Erythroblast (primary cell): Measurements from ENCODE around the gene CTSS.
A peak's percentile ranks its signal among the peaks of the same experiment; 100 is the strongest.

ENCODE experiments used
- GATA1 ChIP-seq: IDR thresholded peaks from 2 replicates; pipeline ENCODE4 v1.6.1; 2011; ENCODE audit warnings: low read depth, mild to moderate bottlenecking, control low read depth, low read length, moderate library complexity
- POLR2A ChIP-seq: IDR thresholded peaks from 2 replicates; pipeline ENCODE4 v1.6.1; 2011; ENCODE audit warnings: mild to moderate bottlenecking, low read length

DNA sequence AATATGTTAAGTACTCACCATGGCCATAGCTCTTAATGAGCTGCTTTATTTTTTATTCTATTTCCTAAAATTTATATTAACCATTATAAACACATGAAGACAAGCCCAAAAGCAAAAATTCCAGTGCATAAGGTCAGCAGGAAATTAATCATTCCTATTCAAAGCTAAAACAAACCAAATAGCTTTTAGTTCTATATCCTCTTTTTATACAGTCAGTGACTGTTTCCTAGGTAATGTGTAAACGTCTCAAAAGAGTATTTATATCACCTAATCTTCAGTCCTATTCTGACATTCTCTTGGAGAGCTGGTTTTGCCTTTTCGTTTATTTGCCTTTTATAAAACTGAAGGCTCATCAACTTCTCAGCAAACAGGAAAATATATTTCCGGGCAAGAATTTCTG, 72.9 kb downstream of the CTSS start:
- TF ChIP-seq POLR2A (peak; percentile 15), GATA1 (no peak)
